Activated CD8-positive, alpha-beta memory T cell treated with anti-CD3 and anti-CD28 coated beads, Interleukin-2, amount 50 U/mL, for 48 hours (primary cell): ENCODE measurements around the gene KLC1.
"Not testable (repeated sequence)": the region's sequence is repeated elsewhere in the genome, so short reads cannot be mapped to it uniquely, and the experiment has no call there.

Experiments used
- DNase-seq: peaks from one replicate; pipeline ENCODE4 v3.0.0-alpha.2; 2020

The KLC1 gene

GRCh38 chr14:103663506-103663905 lies 34.5 kb downstream of the KLC1 start:
- no peak for DNase-seq

GRCh38 chr14:103667671-103668070 lies 38.7 kb downstream of the KLC1 start:
- DNase-seq: no peak

GRCh38 chr14:103668117-103668516 lies 39.1 kb downstream of the KLC1 start:
- DNase-seq: no peak

GRCh38 chr14:103669370-103669769 lies 40.4 kb downstream of the KLC1 start:
- no peak for DNase-seq

- no peak for DNase-seq
Measured at GRCh38 chr14:103671911-103672310, 42.9 kb downstream of the KLC1 start.

GRCh38 chr14:103675957-103676356 lies 46.9 kb downstream of the KLC1 start:
- DNase-seq: no peak

- DNase-seq: no peak
Measured at GRCh38 chr14:103676881-103677675, 48.1 kb downstream of the KLC1 start.

- DNase-seq: peak; percentile 67
Measured at GRCh38 chr14:103679351-103679750, 50.3 kb downstream of the KLC1 start.

GRCh38 chr14:103680491-103681231 lies 51.6 kb downstream of the KLC1 start:
- no peak for DNase-seq

GRCh38 chr14:103683139-103683538 lies 54.1 kb downstream of the KLC1 start:
- DNase-seq: no peak

GRCh38 chr14:103684471-103684870 lies 55.5 kb downstream of the KLC1 start:
- no peak for DNase-seq

- no peak for DNase-seq
Measured at GRCh38 chr14:103684871-103685270, 55.9 kb downstream of the KLC1 start.

GRCh38 chr14:103685276-103686211 lies 56.5 kb downstream of the KLC1 start:
- no peak for DNase-seq

- no peak for DNase-seq
Measured at GRCh38 chr14:103686831-103687485, 57.9 kb downstream of the KLC1 start.

GRCh38 chr14:103687712-103688111 lies 58.7 kb downstream of the KLC1 start:
- DNase-seq: no peak

GRCh38 chr14:103688441-103688840 lies 59.4 kb downstream of the KLC1 start:
- DNase-seq: no peak

- no peak for DNase-seq
Measured at GRCh38 chr14:103688906-103689902, 60.2 kb downstream of the KLC1 start.

- DNase-seq: no peak
Measured at GRCh38 chr14:103690332-103690731, 61.3 kb downstream of the KLC1 start.

GRCh38 chr14:103691655-103692054 lies 62.6 kb downstream of the KLC1 start:
- DNase-seq: not testable (repeated sequence)

- DNase-seq: no peak
Measured at GRCh38 chr14:103692159-103692558, 63.1 kb downstream of the KLC1 start.

- no peak for DNase-seq
Measured at GRCh38 chr14:103692871-103693270, 63.9 kb downstream of the KLC1 start.
